ENCODE data around the gene PRAC1. TPM values are rescaled to one million over a fixed set of nuclear protein-coding genes. Genes with fewer than 3 reads are reported as not detected.

Gene PRAC1
- not detected in 2 replicates for total RNA-seq

DNA sequence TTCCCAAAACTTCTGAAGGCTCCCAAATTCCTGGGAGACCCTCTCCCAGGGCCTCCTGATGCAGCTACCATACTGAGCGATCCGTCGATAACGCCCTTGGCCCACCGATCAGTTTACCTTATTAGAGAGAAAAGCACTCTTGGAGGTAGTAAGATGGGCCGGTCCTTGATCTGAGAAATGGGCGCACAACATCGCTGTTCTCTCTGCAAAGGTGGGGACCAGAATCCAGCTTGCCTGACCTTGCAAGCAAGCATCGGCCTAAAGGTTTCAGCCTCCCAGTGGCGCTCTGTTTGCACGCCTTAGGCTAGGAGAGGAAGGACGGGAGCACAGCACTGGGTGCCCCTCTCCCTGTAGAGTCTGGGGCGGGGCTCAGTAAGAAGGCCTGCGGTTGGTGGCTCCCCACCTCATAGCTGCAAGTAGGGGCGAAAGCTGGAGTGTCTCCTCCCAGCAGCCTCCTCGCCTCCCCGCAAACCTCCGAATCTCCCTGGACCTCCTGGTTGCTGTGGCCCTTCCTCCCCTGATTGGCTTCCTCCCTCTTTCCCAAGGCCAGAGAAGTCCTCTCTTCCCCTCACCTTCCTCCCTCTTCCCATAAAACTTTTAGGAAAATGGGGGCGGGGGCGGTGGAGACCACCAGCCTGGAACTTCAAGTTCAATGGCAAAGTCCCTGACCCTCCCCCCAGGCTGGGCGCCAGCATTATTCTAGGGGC, at the start of gene PRAC1:
Gene PRAC1, minus strand, starts transcription at position 318 of the 707 bp plus-strand sequence. Its CDS starts 126 bp downstream, at position 192.

DNA sequence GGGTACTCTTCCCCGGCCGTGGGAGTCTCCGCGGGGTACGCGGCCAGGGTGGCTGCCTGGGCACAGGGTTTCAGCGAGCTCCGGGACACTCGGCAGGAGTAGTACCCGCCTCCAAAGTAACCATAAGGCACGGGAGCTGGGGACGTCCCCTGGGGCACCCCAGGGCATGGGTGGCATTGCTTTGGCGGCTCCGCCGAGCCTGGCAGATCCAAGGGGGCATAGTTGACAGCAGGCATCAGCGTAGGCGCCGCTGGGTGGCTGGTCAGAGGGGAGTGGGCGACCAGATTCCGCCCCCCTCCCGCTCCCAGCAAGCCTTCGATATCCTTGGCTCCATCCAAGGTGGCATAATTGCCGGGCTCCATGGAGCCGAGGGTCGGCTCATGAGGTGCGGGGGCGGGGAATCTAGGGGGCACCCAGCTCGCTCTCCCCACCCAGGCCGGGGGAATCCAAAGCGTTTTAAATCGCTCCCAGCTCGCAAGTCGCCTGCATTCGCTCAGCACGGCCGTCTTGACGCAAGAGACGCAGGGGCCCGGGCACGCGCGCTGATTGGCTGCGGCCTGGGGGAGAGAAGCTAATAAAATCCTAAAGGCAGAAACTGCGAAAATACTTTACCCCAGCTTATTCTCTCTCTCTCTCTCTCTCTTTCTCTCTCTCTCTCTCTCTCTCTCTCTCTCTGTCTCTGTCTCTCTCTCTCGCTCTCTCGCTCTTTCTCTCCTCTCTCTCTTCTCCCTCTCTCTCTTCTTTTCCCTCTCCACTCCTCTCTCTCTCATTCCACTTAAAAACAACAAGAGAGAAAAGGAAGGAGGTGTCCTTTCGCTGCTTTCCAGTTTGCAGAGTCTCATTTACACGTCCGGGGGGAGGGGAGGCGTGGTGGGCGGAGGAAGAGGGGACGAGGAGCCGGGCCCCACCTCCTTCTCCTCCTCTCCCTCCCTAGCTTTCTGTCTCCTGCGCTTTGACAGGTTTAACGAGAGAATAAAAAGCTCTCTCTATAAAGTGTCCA, 6.2 kb upstream of the PRAC1 start, which contains the start of gene HOXB13:
Gene HOXB13, minus strand, starts transcription at position 519 of the 1,000 bp plus-strand sequence. Its CDS starts 157 bp downstream, at position 362.

DNA sequence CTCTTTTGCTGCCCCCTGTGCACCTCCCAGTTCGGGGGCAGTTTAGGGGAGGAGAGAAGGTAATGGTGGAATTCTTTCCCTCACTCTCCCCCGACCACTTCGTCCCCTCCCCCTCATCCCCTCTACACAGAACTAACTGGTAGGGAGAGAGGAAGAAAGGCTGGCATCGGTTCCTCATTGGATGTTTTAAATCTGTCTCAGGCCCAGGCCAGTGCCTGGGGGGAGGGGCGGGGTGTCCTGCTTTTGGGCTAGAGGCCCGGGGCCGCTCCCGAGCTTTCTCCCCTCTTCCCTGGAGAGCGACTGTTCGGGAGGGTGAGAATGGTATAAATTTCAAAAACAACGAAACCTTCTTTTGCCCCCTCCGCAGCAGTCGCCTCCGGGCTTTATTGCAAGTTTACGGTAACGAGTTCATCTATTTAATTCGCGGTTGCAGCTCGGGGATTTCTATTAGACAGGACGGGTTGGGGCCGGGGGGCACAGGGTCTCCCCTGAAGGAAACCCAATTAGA, 651 bp upstream of the PRAC1 start, which contains the start of gene PRAC2:
Gene PRAC2, plus strand, starts transcription at position 271 of the 508 bp plus-strand sequence. CDS start 1,226 bp downstream, outside the sequence.

Other genes starting within 250 kb of the PRAC1 start
- not detected in 2 replicates for gene HOXB1, start 191.5 kb downstream of the PRAC1 start, total RNA-seq
- 0.36 TPM in 1 of 2 replicates, not detected in the other for gene HOXB2, start 177.4 kb downstream of the PRAC1 start, total RNA-seq
- under 0.01 TPM in 1 of 2 replicates, not detected in the other for gene HOXB4, start 144.2 kb downstream of the PRAC1 start, total RNA-seq
- 0.36 TPM in 1 of 2 replicates, not detected in the other for gene HOXB3, start 132.3 kb downstream of the PRAC1 start, total RNA-seq
- under 0.01 TPM in 1 of 2 replicates, not detected in the other for gene HOXB5, start 128.7 kb downstream of the PRAC1 start, total RNA-seq
- gene HOXB6, start 117.5 kb downstream of the PRAC1 start, total RNA-seq: 0.28 TPM in 1 of 2 replicates, not detected in the other
- gene HOXB7, start 111.5 kb downstream of the PRAC1 start, total RNA-seq: 0.78 TPM in 1 of 2 replicates, not detected in the other
- gene HOXB8, start 107.2 kb downstream of the PRAC1 start, total RNA-seq: not detected in 2 replicates
- gene HOXB9, start 96.2 kb downstream of the PRAC1 start, total RNA-seq: under 0.01 TPM in 1 of 2 replicates, not detected in the other
- gene PRAC2, start 667 bp upstream of the PRAC1 start, total RNA-seq: not detected in 2 replicates
- gene HOXB13, start 6.2 kb upstream of the PRAC1 start, total RNA-seq: under 0.01 TPM in 1 of 2 replicates, not detected in the other
- not detected in 2 replicates for gene TTLL6, start 94.7 kb upstream of the PRAC1 start, total RNA-seq
- 39.3 and 85.4 TPM in 2 replicates for gene CALCOCO2, start 108.5 kb upstream of the PRAC1 start, total RNA-seq
- gene ATP5MC1, start 170.3 kb upstream of the PRAC1 start, total RNA-seq: 13.8 and 29.0 TPM in 2 replicates
- gene UBE2Z, start 185.9 kb upstream of the PRAC1 start, total RNA-seq: 75.2 and 76.2 TPM in 2 replicates
- gene SNF8, start 222.3 kb upstream of the PRAC1 start, total RNA-seq: 74.8 and 78.1 TPM in 2 replicates
- not detected in 2 replicates for gene GIP, start 246.1 kb upstream of the PRAC1 start, total RNA-seq